H9 (cell line): Measurements from ENCODE around the gene HHAT. TPM values are rescaled to one million over a fixed set of nuclear protein-coding genes. Genes with fewer than 3 reads are reported as not detected.

Experiments used
- DNase-seq: peaks from one replicate; pipeline ENCODE4 v3.0.0-alpha.2; 2017
- H2AFZ ChIP-seq: one replicate; pipeline ENCODE4 v1.6.1; 2013; ENCODE audit warnings: mild to moderate bottlenecking, low read length, control low read depth, moderate library complexity
- H2AK5ac ChIP-seq: 2 replicates; pipeline ENCODE4 v1.6.1; 2013; ENCODE audit warnings: low read length, control low read depth, mixed read lengths; ENCODE audit not compliant: insufficient read length
- H2BK120ac ChIP-seq: one replicate; pipeline ENCODE4 v1.6.1; 2013; ENCODE audit warnings: low read depth, mild to moderate bottlenecking, low read length, control low read depth, inconsistent platforms; ENCODE audit not compliant: poor library complexity, severe bottlenecking
- H2BK12ac ChIP-seq: 2 replicates; pipeline ENCODE4 v1.6.1; 2013; ENCODE audit warnings: low read length, control low read depth, mixed read lengths, low read depth; ENCODE audit not compliant: insufficient read length
- H2BK15ac ChIP-seq: 2 replicates; pipeline ENCODE4 v1.6.1; 2013; ENCODE audit warnings: low read depth, low read length, control low read depth
- H2BK20ac ChIP-seq: one replicate; pipeline ENCODE4 v1.6.1; 2013; ENCODE audit warnings: low read depth, mild to moderate bottlenecking, low read length, control low read depth, inconsistent platforms; ENCODE audit not compliant: poor library complexity, severe bottlenecking
- H2BK5ac ChIP-seq: 2 replicates; pipeline ENCODE4 v1.6.1; 2013; ENCODE audit warnings: low read length, control low read depth, mixed read lengths; ENCODE audit not compliant: insufficient read length
- H3K14ac ChIP-seq: 2 replicates; pipeline ENCODE4 v1.6.1; 2013; ENCODE audit warnings: low read length, control low read depth; ENCODE audit not compliant: insufficient read depth
- H3K18ac ChIP-seq: 2 replicates; pipeline ENCODE4 v1.6.1; 2013; ENCODE audit warnings: low read depth, mild to moderate bottlenecking, mixed read lengths, low read length, control low read depth; ENCODE audit not compliant: insufficient read length
- H3K23ac ChIP-seq: 2 replicates; pipeline ENCODE4 v1.6.1; 2013; ENCODE audit warnings: low read length, control low read depth, mixed read lengths, low read depth; ENCODE audit not compliant: insufficient read length
- H3K23me2 ChIP-seq: 2 replicates; pipeline ENCODE4 v1.6.1; 2013; ENCODE audit warnings: low read depth, mild to moderate bottlenecking, mixed read lengths, low read length, control low read depth; ENCODE audit not compliant: insufficient read length, poor library complexity, severe bottlenecking
- H3K27ac ChIP-seq: 2 replicates; pipeline ENCODE4 v1.5.1; 2013; ENCODE audit warnings: low read length, control low read depth, mixed read lengths, low read depth; ENCODE audit not compliant: insufficient read length
- H3K27me3 ChIP-seq: 2 replicates; pipeline ENCODE4 v1.6.1; 2013; ENCODE audit warnings: low read length, control low read depth, inconsistent platforms; ENCODE audit not compliant: insufficient read depth
- H3K4ac ChIP-seq: 2 replicates; pipeline ENCODE4 v1.6.1; 2013; ENCODE audit warnings: low read depth, mild to moderate bottlenecking, control low read depth, inconsistent platforms, low read length, moderate library complexity
- H3K4me1 ChIP-seq: 2 replicates; pipeline ENCODE4 v1.6.1; 2013; ENCODE audit warnings: low read length, control low read depth, inconsistent platforms; ENCODE audit not compliant: insufficient read depth
- H3K4me2 ChIP-seq: 2 replicates; pipeline ENCODE4 v1.6.1; 2013; ENCODE audit warnings: low read length, control low read depth, mixed read lengths; ENCODE audit not compliant: insufficient read length, insufficient read depth
- H3K56ac ChIP-seq: 2 replicates; pipeline ENCODE4 v1.6.1; 2013; ENCODE audit warnings: low read depth, mild to moderate bottlenecking, mixed read lengths, low read length, control low read depth; ENCODE audit not compliant: insufficient read length
- H3K79me1 ChIP-seq: 2 replicates; pipeline ENCODE4 v1.6.1; 2013; ENCODE audit warnings: low read depth, mild to moderate bottlenecking, moderate library complexity, low read length, control low read depth, inconsistent platforms; ENCODE audit not compliant: insufficient read depth, poor library complexity, severe bottlenecking
- H3K79me2 ChIP-seq: 2 replicates; pipeline ENCODE4 v1.6.1; 2013; ENCODE audit warnings: low read length, control low read depth, inconsistent platforms; ENCODE audit not compliant: insufficient read depth
- H3K9ac ChIP-seq: 2 replicates; pipeline ENCODE4 v1.6.1; 2013; ENCODE audit warnings: low read length, control low read depth, mixed read lengths; ENCODE audit not compliant: insufficient read length; ENCODE audit errors: extremely low read depth
- H3K9me3 ChIP-seq: one replicate; pipeline ENCODE4 v1.6.1; 2013; ENCODE audit warnings: low read depth, low read length, inconsistent platforms; ENCODE audit not compliant: control insufficient read depth
- H3T11ph ChIP-seq: one replicate; pipeline ENCODE4 v1.6.1; 2013; ENCODE audit warnings: mild to moderate bottlenecking, low read length, control low read depth, inconsistent platforms
- H4K20me1 ChIP-seq: one replicate; pipeline ENCODE4 v1.6.1; 2013; ENCODE audit not compliant: control insufficient read depth, insufficient read length, insufficient read depth
- H4K5ac ChIP-seq: 2 replicates; pipeline ENCODE4 v1.6.1; 2013; ENCODE audit warnings: low read depth, mild to moderate bottlenecking, mixed read lengths, low read length, control low read depth; ENCODE audit not compliant: insufficient read length
- H4K8ac ChIP-seq: replicated peaks from 2 replicates; pipeline ENCODE4 v1.6.1; 2013; ENCODE audit warnings: low read length, control low read depth, mixed read lengths, low read depth; ENCODE audit not compliant: insufficient read length
- H4K91ac ChIP-seq: 2 replicates; pipeline ENCODE4 v1.6.1; 2013; ENCODE audit warnings: low read depth, mild to moderate bottlenecking, moderate library complexity, mixed read lengths, low read length, control low read depth; ENCODE audit not compliant: insufficient read length
- H3K27ac Mint-ChIP-seq, 3 experiments: 2 replicates in 2 of 3; 3 replicates in 1 of 3; pipeline ENCODE4 v1.8.0; 2020 to 2021; ENCODE audit warnings: mixed read lengths in 3 of 3, mild to moderate bottlenecking in 1 of 3, moderate library complexity in 1 of 3
- H3K27me3 Mint-ChIP-seq: 2 replicates; pipeline ENCODE4 v1.8.0; 2021; ENCODE audit warnings: low read depth, mild to moderate bottlenecking, moderate library complexity, mixed read lengths
- H3K36me3 Mint-ChIP-seq, 3 experiments: 2 replicates in 2 of 3; 3 replicates in 1 of 3; pipeline ENCODE4 v1.8.0; 2020 to 2021; ENCODE audit warnings: low read depth in 3 of 3, mixed read lengths in 3 of 3; ENCODE audit not compliant: insufficient read depth in 1 of 3
- H3K4me1 Mint-ChIP-seq, 2 experiments: 2 replicates each; pipeline ENCODE4 v1.8.0; 2020; ENCODE audit warnings: mixed read lengths in 2 of 2
- H3K4me3 Mint-ChIP-seq, 2 experiments: 2 replicates in 1 of 2; 3 replicates in 1 of 2; pipeline ENCODE4 v1.8.0; 2020 to 2021; ENCODE audit warnings: mild to moderate bottlenecking in 2 of 2, mixed read lengths in 2 of 2, moderate library complexity in 1 of 2
- H3K9me3 Mint-ChIP-seq, 2 experiments: 2 replicates in 1 of 2; 3 replicates in 1 of 2; pipeline ENCODE4 v1.8.0; 2020; ENCODE audit warnings: mild to moderate bottlenecking in 2 of 2, mixed read lengths in 2 of 2, moderate library complexity in 1 of 2
- WGBS: extraction: QIAGEN DNeasy Blood & Tissue Kit; methylation state at CpG from one replicate; pipeline ENCODE4 v1.1.7; 2013; ENCODE audit warnings: missing lambda C conversion rate, low lambda C conversion rate, mixed read lengths; ENCODE audit not compliant: insufficient read length; ENCODE audit errors: extremely low coverage; 5-methylcytosine and 5-hydroxymethylcytosine counted together
- total RNA-seq: library from RNA; stranded (reverse); gene quantifications from 2 replicates; pipeline ENCODE4 v1.2.1, GENCODE V29; 2021
- TF ChIP-seq, protein P1 (sequence below): fragments of 200-600 bp; sonication (generic); conservative IDR thresholded peaks from 3 replicates; pipeline ENCODE4 v1.8.0; 2021; ENCODE audit warnings: antibody characterized with exemption, mild to moderate bottlenecking

The HHAT gene
- total RNA-seq, 1 experiment from 2014 or later = 0.48 TPM

DNA sequence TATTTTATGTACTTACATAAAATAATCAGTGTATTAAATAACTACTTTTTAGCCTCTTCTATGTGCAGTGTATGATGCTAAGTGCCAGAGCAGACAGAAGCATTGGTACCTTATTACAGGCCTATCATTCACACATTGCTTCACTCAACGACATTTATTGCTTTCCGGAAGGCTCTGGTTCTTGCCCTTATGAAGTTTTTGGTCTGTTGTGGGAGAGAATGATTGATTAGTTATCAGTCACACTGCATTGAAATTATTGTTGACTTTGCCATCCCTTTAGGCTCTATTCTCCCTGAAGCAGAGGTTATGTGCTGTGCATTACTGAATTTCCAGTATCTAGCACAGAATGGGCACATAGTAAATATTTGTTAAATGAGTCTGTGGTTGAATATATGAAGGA is 178.0 kb downstream of the HHAT start:
- Histone ChIP-seq H3K23ac (no peak overlapping the region), H4K5ac (no peak overlapping the region), H4K20me1 (no peaks in the 10 kb centered on the region), H3K9ac (no peak overlapping the region), H2AK5ac (no peak overlapping the region), H3K18ac (no peak overlapping the region), H3K27me3 (no peaks in the 10 kb centered on the region), H2BK12ac (no peak overlapping the region), H3K23me2 (no peaks in the 10 kb centered on the region), H3K79me1 (no peaks in the 10 kb centered on the region), H2BK15ac (no peak overlapping the region), H3K14ac (no peak overlapping the region), H3K4me1 (no peaks in the 10 kb centered on the region; the same call in 1 of the 2 replicates), H2BK5ac (no peak overlapping the region), H4K91ac (no peak overlapping the region), H4K8ac (no peak overlapping the region), H2BK20ac (no peak overlapping the region), H3K56ac (no peak overlapping the region), H2AFZ (no peak overlapping the region), H3K9me3 (no peaks in the 10 kb centered on the region), H3K79me2 (no peaks in the 10 kb centered on the region), H2BK120ac (no peak overlapping the region), H3T11ph (no peak overlapping the region), H3K27ac (no peak overlapping the region), H3K4me2 (no peak overlapping the region), H3K4ac (no peak overlapping the region)
- DNase-seq = no peak
- TF ChIP-seq, protein P1, sequence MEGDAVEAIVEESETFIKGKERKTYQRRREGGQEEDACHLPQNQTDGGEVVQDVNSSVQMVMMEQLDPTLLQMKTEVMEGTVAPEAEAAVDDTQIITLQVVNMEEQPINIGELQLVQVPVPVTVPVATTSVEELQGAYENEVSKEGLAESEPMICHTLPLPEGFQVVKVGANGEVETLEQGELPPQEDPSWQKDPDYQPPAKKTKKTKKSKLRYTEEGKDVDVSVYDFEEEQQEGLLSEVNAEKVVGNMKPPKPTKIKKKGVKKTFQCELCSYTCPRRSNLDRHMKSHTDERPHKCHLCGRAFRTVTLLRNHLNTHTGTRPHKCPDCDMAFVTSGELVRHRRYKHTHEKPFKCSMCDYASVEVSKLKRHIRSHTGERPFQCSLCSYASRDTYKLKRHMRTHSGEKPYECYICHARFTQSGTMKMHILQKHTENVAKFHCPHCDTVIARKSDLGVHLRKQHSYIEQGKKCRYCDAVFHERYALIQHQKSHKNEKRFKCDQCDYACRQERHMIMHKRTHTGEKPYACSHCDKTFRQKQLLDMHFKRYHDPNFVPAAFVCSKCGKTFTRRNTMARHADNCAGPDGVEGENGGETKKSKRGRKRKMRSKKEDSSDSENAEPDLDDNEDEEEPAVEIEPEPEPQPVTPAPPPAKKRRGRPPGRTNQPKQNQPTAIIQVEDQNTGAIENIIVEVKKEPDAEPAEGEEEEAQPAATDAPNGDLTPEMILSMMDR = no peak
- H3K4me1 Mint-ChIP-seq = peaks cover 8 to 12% of the 10 kb centered on the region in 2 experiments
- no peaks in the 10 kb centered on the region for H3K27me3 Mint-ChIP-seq
- H3K4me3 Mint-ChIP-seq = no peak overlapping the region
- H3K9me3 Mint-ChIP-seq = no peaks in the 10 kb centered on the region
- no peaks in the 10 kb centered on the region for H3K36me3 Mint-ChIP-seq
- no CpG with 5 or more reads among the region's 2 CpGs for WGBS
- H3K27ac Mint-ChIP-seq = no peak overlapping the region
